SKM-1 treated with dmso at 0.1 percent for 144 hours (cell line): Measurements from ENCODE around the gene GOLGA6C.
"Not testable (repeated sequence)": the region's sequence is repeated elsewhere in the genome, so short reads cannot be mapped to it uniquely, and the experiment has no call there.

Experiments used
- DNase-seq: peaks from one replicate; lab custom pipeline; 2025; ENCODE audit not compliant: unreplicated experiment; lab: John Stamatoyannopoulos, UW

Gene GOLGA6C

GRCh38 chr15:75248991-75249390, 9.1 kb upstream of the GOLGA6C start:
- not testable (repeated sequence) for DNase-seq

DNA sequence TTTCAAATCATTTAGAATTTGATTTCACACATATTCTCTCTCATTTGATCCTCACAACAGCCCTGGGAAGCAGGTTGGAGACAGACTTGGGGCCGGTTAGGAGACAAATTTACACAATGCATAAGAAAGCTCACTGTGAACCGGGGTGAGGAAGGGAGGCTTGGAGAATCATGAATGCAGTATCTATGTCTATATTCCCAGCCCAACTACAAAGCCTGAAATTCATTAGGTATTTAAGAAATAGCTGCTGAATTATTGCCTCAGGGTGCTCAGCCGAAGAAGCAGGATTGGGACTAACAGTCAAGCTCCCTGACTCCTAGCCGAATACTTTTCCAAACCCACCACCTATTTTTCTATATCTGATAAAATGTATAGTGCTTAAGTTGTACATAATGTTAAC, 8.4 kb upstream of the GOLGA6C start:
- DNase-seq = no peak

- DNase-seq = not testable (repeated sequence)
Measured at GRCh38 chr15:75251343-75251742, 6.8 kb upstream of the GOLGA6C start.

DNA sequence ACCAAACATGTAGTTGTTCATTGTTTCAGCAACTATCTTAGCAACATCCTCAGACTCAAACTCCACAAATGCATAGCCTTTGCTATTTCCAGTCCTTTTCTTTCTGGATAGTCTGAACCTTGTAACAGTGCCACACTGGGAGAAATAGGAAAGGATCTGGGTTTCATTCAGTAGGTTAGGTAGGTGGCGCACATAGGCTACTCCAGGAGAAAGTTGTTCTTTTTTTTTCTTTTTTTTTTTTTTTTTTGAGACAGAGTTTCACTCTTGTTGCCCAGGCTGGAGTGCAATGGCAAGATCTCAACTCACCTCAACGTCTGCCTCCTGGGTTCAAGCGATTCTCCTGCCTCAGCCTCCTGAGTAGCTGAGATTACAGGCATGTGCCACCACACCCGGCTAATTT, 5.8 kb upstream of the GOLGA6C start:
- not testable (repeated sequence) for DNase-seq

DNA sequence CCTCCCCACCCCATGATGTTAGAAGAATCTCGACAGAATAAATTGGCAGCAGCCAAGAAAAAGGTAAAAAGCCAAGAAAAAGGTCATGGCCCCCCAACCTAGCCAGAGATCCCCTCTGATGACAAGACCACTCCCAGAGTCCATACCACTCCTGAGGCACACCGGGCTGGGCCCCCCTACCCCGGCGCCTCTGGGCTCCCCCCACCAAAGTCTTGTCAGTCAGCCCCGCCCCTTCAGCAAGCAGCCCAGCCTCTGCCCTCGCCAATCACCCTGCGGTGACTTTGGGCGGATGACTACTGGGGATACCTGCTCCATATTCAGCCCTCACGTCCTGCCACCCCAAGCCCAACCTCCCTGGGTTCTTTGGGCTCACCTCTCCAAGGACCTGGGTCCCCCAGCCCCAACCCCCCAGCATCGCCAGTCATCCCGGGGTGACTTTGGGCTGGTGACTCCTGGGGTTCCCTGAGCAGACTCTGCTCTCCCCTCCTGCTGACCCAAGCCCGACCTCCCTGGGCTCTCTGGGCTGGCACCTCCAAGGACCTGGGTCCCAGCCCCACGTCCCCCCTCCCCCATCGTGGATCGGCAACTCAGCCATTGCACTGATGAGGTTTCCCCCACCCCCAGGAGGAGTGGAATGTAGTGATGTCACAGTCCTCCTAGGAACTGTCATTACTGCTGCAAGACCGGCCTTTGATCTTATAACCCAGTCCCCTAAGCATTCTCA, 648 bp downstream of the GOLGA6C start:
- DNase-seq = not testable (repeated sequence)

- DNase-seq = not testable (repeated sequence)
Measured at GRCh38 chr15:75259873-75260272, 1.7 kb downstream of the GOLGA6C start.

GRCh38 chr15:75273751-75274359, 15.7 kb downstream of the GOLGA6C start:
- not testable (repeated sequence) for DNase-seq

GRCh38 chr15:75274509-75275107, 16.5 kb downstream of the GOLGA6C start:
- DNase-seq = not testable (repeated sequence)

- DNase-seq = not testable (repeated sequence)
Measured at GRCh38 chr15:75275617-75276016, 17.5 kb downstream of the GOLGA6C start.

- not testable (repeated sequence) for DNase-seq
Measured at GRCh38 chr15:75278497-75278896, 20.4 kb downstream of the GOLGA6C start.

GRCh38 chr15:75282572-75282971, 24.4 kb downstream of the GOLGA6C start, which contains the start of gene GOLGA6D:
Gene GOLGA6D (plus strand): TSS chr15:75282835. CDS start chr15:75282876, 41 bp downstream.
- DNase-seq = not testable (repeated sequence)

GRCh38 chr15:75284152-75284551, 26.0 kb downstream of the GOLGA6C start:
- not testable (repeated sequence) for DNase-seq

DNA sequence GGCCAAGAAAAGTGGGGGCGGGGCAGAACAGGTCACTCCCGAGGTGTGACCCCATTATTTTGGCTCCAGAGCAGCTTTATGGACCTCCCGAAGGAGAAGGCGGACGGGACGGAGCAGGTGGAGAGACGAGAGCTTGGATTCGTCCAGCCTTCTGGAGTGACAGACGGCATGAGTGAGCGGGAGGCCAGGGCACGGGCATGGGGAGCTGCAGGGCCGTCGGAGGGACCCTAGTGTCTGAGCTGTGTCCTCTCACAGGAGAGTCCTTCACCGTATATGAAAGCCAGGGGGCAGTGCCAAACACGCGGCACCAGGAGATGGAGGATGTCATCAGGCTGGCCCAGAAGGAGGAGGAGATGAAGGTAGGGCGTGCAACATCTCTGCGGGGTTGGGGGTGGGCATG, 35.5 kb downstream of the GOLGA6C start:
- not testable (repeated sequence) for DNase-seq

DNA sequence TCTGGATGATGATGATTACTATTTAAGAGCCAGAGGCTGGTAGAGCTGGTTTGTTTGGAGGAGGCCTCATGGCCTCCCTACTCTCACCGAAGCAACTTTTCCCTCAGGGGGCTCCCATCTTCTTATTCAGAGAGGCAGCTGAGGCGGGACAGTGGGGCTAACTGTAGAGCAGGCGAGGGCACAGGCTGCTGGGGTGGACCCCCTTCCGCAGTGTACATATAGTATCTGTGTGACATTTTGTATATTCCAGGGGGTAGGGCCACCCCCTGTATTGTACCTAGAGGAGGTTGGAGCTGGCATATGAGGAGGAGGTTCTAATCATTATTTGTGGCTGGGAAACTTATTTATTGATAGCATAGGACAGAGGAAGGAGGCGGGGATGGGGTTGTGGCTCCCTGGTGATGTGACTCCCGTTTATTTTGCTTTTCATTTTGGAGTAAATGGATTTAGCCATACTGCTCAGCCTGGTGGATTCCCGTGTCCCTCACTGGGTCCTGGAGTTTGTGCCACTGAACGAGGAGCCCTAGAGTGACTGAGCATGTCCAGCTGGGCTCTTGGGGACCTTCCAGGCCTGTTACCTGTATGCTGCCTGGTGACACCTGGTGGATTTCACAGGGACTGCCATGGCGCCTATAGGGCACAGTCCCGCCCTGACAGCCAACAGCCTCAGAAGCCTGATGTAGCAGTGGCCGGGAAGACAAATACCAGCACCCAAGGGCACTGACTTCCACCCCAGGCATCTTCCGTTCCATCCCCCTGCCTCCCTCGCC, 40.6 kb downstream of the GOLGA6C start:
- DNase-seq = not testable (repeated sequence)

GRCh38 chr15:75299311-75299688, 41.2 kb downstream of the GOLGA6C start:
- DNase-seq = not testable (repeated sequence)

DNA sequence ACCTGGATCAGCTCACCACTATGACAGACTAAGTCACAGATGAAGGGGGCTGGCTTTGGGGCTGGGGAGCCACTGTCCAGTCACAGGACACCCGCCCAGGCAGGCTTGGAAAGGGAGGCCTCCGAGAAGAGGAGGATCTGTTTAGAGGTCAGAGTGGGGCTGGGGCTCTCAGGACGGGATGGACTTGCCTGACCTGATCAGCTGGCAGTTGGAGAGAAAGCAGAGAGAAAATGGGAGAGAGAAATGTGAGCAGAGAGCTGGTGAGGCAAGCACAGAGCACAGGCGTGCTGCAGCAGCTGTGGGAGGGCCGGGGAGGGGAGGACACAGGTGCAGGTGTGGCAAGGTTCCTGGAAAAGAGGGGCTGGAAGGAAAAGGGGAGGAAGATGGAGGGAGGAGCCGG, 41.9 kb downstream of the GOLGA6C start:
- DNase-seq = not testable (repeated sequence)

DNA sequence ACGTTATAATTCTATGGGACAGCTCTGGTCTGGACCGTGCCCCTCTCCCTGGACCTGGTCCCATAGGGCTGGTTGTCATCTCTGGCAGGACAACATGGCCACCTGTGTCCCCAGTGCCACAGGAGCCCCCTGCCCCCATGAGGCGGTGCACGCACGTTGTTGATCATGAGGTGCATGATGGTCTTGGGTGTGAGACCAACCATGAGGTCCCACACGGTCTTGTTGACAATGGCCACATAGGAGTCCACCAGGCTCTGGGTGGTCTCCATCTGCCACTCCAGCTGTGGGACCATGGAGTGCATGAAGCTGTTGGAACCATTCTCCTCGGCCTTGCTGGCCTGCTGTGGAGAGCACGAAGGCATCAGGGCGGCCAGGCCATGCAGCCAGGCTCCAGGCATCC, 44.2 kb downstream of the GOLGA6C start:
- DNase-seq = no peak

GRCh38 chr15:75302753-75303152, 44.6 kb downstream of the GOLGA6C start:
- not testable (repeated sequence) for DNase-seq

- DNase-seq = no peak
Measured at GRCh38 chr15:75306188-75306587, 48.1 kb downstream of the GOLGA6C start.

- no peak for DNase-seq
Measured at GRCh38 chr15:75307778-75308390, 49.8 kb downstream of the GOLGA6C start.

DNA sequence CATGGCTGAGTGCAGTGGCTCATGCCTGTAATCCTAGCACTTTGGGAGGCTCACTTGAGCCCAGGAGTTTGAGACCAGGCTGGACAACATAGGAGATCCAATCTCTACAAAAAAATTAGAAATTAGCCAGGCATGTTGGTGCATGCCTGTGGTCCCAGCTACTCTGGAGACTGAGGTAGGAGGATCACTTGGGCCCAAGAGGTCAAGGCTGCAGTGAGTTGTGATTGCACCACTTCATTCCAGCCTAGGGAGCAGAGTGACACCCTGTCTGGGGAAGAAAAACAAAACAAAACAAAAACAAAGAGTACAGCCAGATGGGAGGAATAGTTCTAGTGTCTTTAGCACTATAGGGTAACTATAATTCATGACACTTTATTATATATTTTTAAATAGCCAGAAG, 51.6 kb downstream of the GOLGA6C start:
- DNase-seq = no peak
